ENCODE measurements around the gene EIF4EBP2.

DNA sequence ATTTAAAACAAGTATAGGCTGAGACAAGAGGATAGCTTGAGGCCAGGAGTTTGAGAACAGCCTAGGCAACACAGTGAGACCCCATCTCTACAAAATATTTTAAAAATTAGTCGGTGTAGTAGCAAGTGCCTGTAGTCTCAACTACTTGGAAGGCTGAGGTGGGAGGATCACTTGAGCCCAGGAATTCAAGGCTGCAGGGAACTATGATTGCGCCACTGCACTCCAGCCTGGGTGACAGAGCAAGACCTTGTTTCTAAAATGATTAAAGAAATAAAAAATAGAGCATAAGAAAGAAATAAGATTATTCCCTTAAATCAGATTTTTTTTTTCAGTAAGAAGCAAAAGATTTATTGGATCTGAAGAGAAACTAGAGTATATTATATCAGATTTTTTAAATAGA is 33.2 kb upstream of the EIF4EBP2 start:
- TF ChIP-seq, protein P1, sequence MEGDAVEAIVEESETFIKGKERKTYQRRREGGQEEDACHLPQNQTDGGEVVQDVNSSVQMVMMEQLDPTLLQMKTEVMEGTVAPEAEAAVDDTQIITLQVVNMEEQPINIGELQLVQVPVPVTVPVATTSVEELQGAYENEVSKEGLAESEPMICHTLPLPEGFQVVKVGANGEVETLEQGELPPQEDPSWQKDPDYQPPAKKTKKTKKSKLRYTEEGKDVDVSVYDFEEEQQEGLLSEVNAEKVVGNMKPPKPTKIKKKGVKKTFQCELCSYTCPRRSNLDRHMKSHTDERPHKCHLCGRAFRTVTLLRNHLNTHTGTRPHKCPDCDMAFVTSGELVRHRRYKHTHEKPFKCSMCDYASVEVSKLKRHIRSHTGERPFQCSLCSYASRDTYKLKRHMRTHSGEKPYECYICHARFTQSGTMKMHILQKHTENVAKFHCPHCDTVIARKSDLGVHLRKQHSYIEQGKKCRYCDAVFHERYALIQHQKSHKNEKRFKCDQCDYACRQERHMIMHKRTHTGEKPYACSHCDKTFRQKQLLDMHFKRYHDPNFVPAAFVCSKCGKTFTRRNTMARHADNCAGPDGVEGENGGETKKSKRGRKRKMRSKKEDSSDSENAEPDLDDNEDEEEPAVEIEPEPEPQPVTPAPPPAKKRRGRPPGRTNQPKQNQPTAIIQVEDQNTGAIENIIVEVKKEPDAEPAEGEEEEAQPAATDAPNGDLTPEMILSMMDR (IDR thresholded peaks at IDR 0.05): no peak
- no peak for TF ChIP-seq POLR2A (IDR thresholded peaks at IDR 0.05)
- TF ChIP-seq POLR2AphosphoS5 (IDR thresholded peaks at IDR 0.05): no peak
